Stimulated activated CD8-positive, alpha-beta memory T cell treated with anti-CD3 and anti-CD28 coated beads, Interleukin-7, amount 100 ng/mL, for 4 hours (primary cell): Measurements from ENCODE around the gene PTGIS.

Experiments used
- DNase-seq, 2 donors: peaks; one replicate each; pipeline ENCODE4 v3.0.0-alpha.2; 2020; ENCODE audit warnings: low read depth in 2 of 2

PTGIS gene

DNA sequence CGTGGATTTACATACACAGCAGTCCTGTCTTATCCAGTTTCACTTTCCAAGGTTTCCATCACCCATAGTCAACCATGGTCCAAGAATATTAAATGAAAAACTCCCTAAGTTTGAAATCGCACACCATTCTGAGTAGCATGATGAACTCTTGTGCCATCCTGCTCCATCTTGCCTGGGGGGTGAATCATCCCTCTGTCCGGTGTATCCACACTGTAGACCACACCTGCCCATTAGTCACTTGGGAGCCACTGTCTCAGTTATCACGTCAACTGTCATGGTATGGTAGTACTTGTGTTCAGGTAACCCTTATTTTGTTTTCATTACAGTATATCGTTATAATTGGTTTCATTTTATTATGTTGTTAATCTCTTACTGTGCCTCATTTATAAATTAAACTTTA is 38.5 kb downstream of the PTGIS start:
- DNase-seq: no peak

DNA sequence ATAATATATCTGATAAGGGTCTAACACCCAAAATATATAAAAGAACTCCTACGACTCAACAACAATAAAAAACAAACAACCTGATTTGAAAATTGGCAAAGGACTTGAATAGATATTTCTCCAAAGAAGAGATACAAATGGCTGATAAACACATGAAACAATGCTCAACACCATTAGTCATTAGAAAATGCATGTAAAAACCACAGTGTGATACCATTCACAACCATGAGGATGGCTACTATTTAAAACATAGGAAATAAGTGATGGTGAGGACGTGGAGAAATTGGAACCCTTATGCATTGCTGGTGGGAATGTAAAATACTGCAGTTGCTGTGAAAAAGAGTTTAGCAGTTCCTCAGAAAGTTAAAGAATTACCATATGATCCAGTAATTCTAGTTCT is 41.4 kb downstream of the PTGIS start:
- no peak for DNase-seq

DNA sequence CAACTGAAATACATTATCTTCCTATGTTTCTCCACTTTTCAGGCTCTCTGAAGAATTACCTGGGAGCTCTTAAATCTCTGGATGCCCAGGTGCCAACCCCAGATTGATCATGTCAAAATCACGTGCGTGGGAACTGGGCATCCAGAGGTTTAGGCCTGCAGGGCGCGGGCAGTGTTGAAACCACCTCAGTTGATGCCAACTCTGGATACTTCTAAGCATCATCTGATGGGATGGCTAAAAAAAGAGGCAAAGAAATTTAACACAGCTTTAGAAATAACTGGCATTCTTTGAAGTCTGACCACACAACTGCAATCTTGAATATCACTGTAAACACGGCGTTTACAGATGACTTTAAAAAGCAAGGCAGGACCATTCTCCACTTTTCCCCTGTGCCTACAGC is 41.9 kb downstream of the PTGIS start:
- DNase-seq: no peak

DNA sequence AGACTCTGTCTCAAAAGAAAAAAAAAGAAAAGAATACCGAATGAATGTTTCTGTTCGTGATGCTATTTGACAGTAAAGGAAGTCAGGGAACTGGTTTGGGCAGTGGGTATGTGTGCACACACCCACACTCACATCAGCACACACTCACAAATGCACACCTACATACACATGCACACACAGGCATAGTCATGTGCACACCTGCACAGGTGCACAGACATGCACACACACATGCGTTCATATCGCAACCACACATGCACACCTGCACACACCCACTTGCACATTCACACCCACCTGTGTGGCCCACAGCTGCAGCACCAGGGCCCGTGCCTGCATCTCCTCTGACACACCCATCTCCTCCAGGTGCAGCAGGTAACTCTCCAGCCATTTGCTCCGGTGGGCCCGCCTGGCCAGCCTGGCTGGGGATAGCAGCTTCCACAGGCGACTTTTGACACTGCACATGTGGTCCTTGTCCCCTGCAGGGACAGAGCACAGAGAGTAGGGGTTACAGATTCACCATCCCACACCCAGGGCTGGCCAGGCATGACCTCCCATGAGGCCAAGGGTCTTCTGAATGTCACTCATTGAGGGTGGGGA is 44.1 kb downstream of the PTGIS start:
- DNase-seq: no peak

DNA sequence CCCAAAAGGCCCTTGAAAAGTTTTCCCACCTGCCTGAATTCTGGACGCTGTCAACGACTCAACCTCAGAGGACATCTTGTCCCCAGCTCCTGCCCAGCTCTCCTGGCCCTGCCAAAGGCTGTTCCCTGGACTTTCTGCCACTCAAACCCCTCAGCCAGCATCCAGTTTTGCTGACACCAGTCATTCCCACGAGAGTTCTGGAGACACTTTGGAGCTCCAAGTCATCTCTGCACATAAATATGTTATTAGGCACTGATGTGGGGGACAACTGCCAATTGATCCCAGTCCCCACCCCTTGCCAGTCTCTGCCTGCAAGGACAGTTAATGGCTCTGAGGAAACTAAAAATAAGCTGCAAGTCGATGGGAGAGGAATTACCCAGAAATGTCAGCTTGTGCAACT is 46.6 kb downstream of the PTGIS start:
- no peak for DNase-seq

DNA sequence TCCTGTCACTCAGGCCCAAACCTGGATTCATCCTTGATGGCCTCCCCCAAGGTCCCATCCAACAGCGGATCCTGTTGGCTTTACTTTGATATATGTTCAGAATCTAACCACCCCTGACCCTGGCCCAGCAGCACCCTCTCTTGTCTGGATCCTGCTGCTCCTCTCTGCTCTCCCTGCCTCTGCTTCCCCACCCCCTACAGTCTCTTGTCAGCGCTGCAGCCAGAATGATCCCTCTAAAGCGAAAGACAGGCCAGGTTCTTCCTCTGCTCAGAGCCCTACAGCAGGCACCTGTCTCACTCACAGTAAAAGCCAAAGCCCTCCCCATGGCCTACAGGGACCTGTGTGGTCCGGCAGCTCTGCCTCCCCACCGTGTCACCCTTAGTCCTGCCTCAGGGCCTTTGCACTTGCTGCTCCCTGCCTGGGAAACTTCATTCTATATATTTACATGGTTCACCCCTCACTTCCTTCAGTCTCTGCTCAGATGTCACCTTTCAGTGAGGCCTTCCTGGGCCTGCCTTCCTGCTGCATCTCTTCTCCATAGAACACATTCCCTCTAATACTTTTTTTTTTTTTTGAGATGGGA is 48.1 kb downstream of the PTGIS start:
- DNase-seq: no peak

DNA sequence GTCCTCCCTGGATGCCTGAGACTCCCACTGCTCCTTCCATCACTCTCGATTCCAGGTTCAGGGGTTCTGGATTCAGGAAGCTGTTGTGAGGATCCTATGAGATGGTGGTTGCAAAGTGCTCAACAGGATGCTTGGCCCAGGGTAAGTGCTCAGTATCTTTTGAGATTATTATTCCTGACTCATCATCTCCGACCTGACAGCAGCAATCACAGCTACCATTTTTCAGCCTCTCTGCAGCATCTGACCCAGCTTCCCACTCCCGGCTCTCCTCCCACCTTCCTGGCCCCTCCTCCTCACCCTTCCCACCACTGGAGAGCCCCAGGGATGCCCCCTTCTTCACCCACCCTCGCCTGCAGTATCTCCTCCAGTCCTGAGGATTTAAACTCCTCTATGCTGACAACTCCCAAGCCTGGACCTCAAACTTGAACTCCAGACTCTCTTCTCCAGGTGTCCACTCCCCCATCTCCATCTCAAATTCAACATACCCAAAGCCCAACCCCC is 48.7 kb downstream of the PTGIS start:
- DNase-seq: no peak

DNA sequence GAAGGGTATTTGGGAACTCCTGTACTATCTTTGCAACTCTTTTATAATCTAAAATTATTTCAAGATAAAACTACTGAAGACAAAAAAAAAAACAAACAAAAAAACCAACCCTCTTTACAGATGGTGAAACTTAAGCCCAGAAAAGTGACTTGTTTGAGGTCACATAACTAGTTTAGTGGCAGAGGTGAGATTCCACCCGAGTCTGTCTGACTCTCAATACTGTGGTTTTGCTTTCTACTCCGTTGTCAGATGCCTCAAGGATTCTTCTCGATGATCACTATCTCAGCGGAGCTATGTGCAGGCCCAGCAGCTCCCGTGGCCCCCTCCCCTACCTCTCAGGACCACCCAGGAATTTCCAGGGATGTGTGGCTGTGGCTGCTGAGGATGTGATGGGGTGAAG is 49.4 kb downstream of the PTGIS start:
- no peak for DNase-seq

DNA sequence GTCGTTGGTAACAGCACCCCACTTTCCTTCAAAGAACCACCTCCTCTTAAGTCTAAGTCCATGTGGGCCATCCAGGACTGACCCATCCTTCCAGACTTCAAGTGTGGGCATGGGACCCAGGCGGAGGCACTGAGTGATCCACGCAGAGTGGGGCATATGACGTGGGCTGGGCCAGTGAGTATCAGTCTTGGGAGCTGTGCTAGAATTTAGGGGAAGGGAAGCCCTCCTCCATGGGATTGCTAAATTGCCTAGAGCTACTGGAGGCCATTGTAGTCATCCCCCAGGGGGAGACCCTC is 50.2 kb downstream of the PTGIS start:
- DNase-seq: no peak

DNA sequence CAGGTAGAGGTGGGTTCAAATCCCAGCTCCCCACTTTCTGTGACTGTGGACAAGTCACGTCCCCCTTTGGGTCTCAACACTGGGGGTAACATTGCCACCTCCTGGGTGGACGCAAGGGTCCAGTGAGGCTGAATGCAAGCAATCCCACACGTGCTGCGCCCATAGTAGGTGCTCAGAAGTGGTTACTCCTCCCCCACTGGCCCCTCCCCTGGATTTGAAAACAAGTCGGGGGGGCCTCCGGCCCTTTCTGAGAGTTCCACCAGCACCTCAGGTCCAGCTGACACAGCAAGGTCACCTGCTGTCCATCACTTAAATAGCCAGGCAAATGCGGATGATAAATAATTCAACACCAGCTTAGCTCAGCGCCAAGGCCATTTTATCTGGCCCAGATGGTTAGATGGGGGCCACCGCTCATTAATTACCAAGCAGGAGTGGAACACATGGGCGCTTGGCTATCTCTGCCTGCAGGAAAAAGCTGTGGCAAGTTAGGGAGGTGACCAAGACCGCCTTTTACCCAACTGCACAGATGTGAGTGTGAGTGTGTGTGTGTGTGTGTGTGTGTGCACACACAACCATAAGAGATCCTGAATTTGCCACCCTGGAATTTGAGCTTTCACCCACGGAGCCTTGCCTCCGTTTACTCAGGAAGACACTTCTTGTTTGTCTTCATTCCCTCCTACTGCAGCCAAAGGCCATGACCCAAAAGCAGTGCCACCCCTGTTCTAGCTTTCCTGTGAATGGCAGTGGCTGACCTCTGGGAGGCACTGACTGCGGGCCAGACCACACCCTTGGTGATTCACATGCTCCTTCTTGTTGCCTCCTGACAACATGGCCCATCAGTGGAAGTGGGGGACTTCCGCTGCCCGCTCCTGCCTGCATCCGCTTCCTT is 50.8 kb downstream of the PTGIS start:
- DNase-seq: no peak

DNA sequence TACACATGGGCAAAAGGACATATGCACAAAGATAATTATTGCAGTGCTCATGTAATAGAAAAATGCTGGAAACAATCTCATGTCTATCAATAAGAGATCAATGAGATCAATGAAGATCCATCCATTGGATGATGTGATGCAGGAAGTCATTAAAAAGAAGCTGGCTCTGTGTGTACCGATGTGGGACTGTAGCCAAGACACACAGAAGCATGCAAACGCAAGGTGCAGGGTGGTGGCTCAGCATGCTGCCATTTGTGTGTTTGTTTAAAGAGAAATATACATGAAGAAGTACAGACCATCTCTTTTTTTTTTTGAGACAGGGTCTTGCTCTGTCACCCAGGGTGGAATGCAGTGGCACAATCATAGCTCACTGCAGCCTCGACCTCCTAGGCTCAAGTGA is 52.4 kb downstream of the PTGIS start:
- no peak for DNase-seq

DNA sequence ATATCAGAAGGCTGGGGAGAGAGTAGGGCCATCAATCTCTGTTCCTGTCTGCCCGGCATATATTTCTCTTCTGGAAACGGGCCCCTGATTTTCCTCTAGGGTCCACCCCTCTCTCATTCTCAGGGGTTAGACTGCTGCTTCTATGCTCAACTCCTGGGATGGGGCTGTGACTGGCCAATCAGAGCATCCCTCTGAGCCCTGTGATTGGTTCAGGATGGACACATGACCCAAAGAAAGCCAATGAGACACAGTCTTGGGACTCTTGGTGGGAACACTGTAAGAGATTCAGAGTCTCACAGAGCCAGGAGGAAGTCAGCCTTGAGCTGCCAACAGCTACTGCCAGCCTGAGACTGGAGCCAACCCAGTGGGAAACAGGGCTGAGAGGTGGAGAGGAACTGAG is 54.4 kb downstream of the PTGIS start:
- no peak for DNase-seq

DNA sequence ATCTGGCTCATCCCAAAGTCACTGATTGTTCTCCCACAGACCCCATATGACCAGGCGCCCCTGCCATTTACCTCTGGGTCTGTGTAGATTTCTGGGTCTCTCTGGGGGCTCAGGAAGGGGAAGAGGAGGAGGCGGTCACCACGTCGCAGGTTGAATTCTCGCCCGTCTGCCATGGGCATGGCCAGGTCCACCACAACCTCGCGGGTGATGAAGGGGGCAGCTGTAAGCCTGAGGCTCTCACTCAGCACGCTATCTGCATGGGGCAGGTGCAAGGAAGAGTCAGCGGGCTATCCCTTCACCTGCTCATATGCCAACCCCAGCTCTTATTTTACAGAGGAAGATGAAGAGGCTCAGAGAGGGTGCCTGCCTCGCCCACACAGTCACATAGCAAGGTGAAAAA is 54.9 kb downstream of the PTGIS start:
- DNase-seq: no peak

DNA sequence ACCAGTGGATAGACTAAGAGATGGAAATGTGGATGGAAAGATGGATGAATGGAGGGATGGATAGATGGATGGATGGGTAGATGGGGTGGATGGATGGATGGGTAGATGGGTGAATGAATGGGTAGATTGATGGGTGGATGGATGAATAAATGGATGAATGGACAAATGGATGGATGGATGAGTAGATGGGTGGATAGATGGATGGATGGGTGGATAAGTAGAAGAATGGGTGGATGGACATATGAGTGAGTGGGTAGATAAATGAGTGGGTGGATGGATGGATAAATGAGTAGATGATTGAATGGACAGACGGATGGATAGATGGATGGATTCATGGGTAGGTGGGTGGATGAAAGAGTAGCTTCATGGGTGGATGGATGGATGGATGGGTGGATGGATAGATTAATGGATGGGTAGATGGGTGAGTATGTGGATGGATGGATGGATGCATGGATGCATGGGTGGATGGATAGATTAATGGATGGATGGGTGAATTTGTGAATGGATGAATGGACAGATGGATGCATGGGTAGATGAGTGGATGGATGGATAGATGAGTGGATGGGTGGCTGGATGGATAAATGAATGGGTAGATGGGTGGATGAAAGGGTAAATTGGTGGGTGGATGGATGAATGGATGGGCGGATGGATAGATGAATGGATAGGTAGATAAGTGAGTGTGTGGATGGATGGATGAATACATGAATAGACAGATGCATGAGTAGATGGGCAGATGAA is 56.0 kb downstream of the PTGIS start:
- no peak for DNase-seq

DNA sequence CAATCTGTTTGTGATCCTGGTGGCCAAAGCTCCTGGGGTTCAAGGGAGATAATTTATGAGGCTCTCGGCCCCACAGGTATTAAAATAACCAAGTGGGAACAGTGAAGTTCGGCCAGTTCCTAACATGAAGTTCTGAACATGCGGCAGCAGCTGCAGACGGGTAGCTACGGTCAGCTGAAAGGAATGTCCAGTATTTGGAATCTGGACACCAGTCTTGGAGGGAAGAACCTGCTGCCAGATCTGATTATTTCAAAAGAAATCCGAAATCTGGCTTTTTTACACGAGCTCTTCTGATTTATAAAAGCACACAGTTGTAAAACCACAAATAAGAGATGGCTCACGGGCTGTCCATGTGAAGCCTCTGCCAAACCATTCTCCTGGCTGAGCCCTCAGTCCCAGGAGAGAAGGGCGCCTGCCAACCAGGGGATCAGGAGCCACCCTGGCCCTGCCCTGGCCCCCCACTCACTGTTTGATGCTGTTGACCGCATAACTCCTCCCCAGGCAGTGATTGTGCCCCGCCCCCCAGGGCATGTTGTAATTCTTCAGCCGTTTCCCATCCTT is 57.3 kb downstream of the PTGIS start:
- no peak for DNase-seq

DNA sequence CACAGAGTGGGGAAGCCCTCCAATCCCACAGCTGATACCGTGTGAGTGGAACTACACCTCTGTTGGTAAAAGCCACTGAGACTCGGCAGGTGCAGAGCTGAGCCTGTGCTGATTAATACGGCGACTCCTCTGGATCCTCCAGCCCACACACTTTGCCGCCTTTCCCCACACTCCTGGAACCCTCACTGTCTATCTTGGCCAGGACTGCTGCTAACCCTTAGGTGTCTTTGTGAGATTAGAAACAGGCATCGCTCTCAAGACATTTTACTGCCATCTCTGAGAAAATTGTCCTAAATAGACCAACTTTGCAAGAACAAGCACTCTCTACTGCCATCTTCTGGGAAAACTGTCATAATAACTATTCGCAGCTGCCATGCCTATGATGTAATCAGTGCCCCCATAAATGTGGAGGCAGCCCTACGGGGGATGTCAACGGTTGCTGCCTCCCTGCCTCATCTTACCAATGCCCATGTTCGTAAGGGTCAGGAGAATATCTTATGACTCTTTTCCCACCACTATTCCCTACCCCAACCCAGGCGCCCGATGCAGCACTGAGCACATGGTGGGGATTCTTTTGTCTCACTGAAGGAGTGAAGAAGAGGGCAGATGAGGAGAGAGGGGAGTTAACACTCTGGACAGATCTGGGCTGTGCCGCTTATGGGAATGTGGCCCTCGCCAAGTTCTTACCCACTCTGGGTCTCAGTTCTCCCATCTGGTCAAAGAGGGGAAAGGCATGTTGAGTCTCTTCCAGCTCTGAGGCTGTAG is 59.3 kb downstream of the PTGIS start:
- DNase-seq: no peak

DNA sequence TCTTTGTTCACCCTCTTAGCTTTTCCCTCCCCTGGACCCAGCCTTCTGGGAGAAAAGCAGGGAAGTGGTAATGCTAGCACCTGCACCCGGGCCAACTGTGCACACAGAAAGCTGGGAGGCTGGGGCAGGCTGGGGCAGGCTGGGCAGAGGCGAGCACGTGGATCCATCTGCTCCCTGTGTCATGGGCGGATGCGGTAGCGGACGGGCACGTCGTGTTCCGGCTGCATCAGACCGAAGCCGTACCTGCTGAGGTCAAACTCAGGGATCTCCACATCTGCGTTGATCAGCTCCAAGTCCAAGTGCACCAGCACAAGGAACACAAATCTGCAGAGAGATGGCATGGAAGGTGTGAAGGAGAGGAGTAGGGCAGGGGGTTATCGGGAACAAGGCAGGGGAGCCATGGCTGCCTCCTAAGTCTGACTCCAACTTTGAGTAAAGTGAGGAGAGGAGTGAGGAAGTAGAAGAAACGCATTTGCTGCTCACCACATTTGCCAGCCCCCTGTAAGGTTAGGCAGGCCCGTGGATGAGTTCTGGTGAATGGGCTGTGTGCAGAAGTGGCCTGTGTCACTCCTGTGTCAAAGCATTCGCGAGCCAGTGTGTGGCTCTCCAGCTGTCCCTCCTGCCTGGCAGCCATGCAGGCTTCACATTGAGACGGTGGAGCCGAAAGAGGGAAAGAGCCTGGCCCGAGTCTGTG is 60.0 kb downstream of the PTGIS start:
- no peak for DNase-seq

DNA sequence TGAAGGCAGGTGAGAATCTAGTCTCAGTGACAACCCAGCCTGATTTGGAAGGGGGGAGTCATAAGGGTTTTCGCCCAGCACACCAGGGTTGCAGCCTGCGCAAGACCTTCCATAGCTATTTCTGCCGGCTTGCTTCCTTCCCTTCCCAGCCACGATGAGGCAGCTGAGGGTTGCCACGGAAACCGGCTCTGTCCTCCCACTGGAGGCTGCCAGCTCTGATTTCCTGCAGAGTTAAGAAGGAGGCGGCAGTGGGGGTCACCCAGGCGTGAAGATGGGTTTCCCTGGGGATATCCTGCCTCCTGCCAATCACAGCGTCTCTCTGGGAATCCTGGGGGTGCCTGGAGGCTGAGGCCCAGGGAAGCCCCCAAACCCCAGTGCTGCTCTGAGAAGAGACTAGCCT is 62.4 kb downstream of the PTGIS start:
- DNase-seq: no peak

DNA sequence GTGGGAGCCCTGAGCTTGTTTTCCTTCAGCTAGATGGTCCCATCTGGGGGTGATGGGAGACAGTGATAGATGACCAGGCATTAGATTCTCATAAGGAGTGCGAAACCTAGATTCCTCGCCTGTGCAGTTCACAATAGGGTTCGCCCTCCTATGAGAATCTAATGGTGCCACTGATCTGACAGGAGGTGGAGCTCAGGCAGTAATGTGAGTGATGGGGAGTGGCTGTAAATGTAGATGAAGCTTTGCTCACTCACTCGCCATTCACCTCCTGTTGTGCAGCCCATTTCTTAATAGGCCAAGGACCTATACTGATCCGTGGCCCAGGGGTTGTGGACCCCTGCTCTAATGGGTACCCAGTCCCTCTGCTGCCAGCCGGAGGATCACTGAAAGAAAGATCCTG is 64.8 kb downstream of the PTGIS start:
- DNase-seq: no peak

DNA sequence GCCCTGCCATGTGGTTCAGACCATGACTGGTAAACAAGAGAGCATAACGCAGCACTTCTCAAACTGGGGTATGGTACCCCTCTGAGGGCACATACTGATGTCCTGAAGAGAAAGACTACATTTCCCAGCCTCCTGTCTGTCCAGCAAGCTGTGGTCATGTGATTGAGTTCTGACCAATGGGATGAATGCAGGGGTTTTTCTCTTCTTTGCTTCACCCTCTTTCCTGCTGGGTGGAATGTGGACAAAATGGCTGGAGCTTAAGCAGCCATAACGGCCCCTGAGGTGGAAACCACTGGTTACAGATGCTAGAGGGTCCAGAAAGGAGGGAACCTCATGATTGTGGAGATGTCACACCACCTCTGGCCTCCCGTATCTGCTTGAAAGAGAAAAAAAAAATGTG is 66.0 kb downstream of the PTGIS start:
- no peak for DNase-seq

DNA sequence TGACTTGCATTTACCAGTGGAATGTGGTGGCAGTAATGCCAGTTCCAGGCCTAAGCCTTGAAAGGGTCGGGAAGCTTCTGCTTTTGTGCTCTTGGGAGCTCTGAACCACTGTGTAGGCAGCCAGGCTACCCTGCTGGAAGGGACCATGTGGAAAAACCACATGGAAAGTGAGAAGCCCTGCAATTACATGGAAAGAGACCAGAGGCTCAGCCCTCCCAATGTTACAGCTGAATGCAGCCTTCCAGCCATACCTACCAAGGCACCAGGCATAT is 70.6 kb downstream of the PTGIS start:
- no peak for DNase-seq
